B cell (primary cell): ENCODE data around the gene MCRS1. TPM values are rescaled to one million over a fixed set of nuclear protein-coding genes. Genes with fewer than 3 reads are reported as not detected.
A peak's percentile ranks its signal among the peaks of the same experiment; 100 is the strongest.

Experiments
- ATAC-seq: fragments of 200-7000 bp; cut with Tn5 transposase; one replicate; pipeline ENCODE4 v1.10.0; 2021; ENCODE audit warnings: low read depth, mild to moderate bottlenecking, moderate number of reproducible peaks, moderate library complexity
- CTCF ChIA-PET: fragments of 350-600 bp; sonication (Branson Sonifier 250); formaldehyde crosslinking; loops from one replicate; lab custom pipeline; 2021; ENCODE audit warnings: antibody characterized with exemption, inconsistent platforms; lab: Charles Lee
- POLR2A ChIA-PET: fragments of 350-600 bp; sonication (Branson Sonifier 250); formaldehyde crosslinking; loops from one replicate; lab custom pipeline; 2021; ENCODE audit warnings: antibody characterized with exemption; lab: Charles Lee
- DNase-seq: peaks from one replicate; pipeline ENCODE4 v3.0.0; 2013
- H2AFZ ChIP-seq: 2 replicates; pipeline ENCODE4 v1.6.1; 2012; ENCODE audit warnings: mild to moderate bottlenecking, low read depth, low read length; ENCODE audit not compliant: insufficient read depth, poor library complexity, severe bottlenecking
- H3K27ac ChIP-seq, 2 donors: 1 replicate in 1 of 2; 2 replicates in 1 of 2; pipeline ENCODE4 v1.5.1; 2012 to 2013; ENCODE audit warnings: low read length in 2 of 2, mild to moderate bottlenecking in 2 of 2, moderate library complexity in 1 of 2
- H3K27me3 ChIP-seq, 4 experiments: fragments of 200-600 bp in 1 of 4; sonication (generic) in 1 of 4; replicated peaks in 1 of 4; 1 replicate in 2 of 4; 2 replicates in 2 of 4; pipeline versions ENCODE4 v1.6.1 to v1.7.0; 2013 to 2016; ENCODE audit warnings: low read length in 3 of 4, mild to moderate bottlenecking in 2 of 4, mixed read lengths in 1 of 4, moderate library complexity in 1 of 4; ENCODE audit not compliant: insufficient read depth in 4 of 4, control insufficient read depth in 3 of 4; ENCODE audit errors: control extremely low read depth in 1 of 4
- H3K36me3 ChIP-seq, 2 experiments: replicated peaks in 1 of 2; 1 replicate in 1 of 2; 2 replicates in 1 of 2; pipeline versions ENCODE4 v1.6.1 to v1.7.1; 2013; ENCODE audit warnings: low read length in 1 of 2; ENCODE audit not compliant: insufficient read depth in 2 of 2, control insufficient read depth in 1 of 2; ENCODE audit errors: control extremely low read depth in 1 of 2, extremely low read depth in 1 of 2
- H3K4me1 ChIP-seq, 2 donors: fragments of 200-600 bp in 1 of 2; sonication (generic) in 1 of 2; 1 replicate in 1 of 2; 2 replicates in 1 of 2; pipeline versions ENCODE4 v1.5.1 to v1.6.1; 2013 to 2017; ENCODE audit warnings: low read length in 2 of 2; ENCODE audit not compliant: control insufficient read depth in 2 of 2, insufficient read depth in 2 of 2
- H3K4me2 ChIP-seq: replicated peaks from 2 replicates; pipeline ENCODE3; 2012; ENCODE audit warnings: mild to moderate bottlenecking, low read depth, low read length; ENCODE audit not compliant: poor library complexity, severe bottlenecking
- H3K4me3 ChIP-seq, 5 experiments: fragments of 200-600 bp in 1 of 5; sonication (generic) in 1 of 5; 1 replicate in 3 of 5; 2 replicates in 2 of 5; pipeline versions ENCODE4 v1.5.1 to v1.7.0; 2011 to 2016; ENCODE audit warnings: low read length in 4 of 5, mild to moderate bottlenecking in 4 of 5, low read depth in 2 of 5, control low read depth in 1 of 5, moderate library complexity in 1 of 5; ENCODE audit not compliant: insufficient read depth in 1 of 5; ENCODE audit errors: control extremely low read depth in 1 of 5, extremely low read depth in 1 of 5
- H3K79me2 ChIP-seq: fragments of 200-600 bp; sonication (generic); one replicate; pipeline ENCODE4 v1.6.0; 2016; ENCODE audit warnings: low read length; ENCODE audit not compliant: control insufficient read depth, insufficient read depth
- H3K9ac ChIP-seq: fragments of 200-600 bp; sonication (generic); 2 replicates; pipeline ENCODE4 v1.6.1; 2017; ENCODE audit warnings: mild to moderate bottlenecking, low read length, moderate library complexity
- H3K9me3 ChIP-seq, 3 donors: one replicate each; pipeline versions ENCODE4 v1.6.1 to v1.7.1; 2013; ENCODE audit warnings: low read length in 2 of 3; ENCODE audit not compliant: control insufficient read depth in 2 of 3, insufficient read depth in 1 of 3; ENCODE audit errors: control extremely low read depth in 1 of 3
- H4K20me1 ChIP-seq: 2 replicates; pipeline ENCODE4 v1.6.0; 2012; ENCODE audit warnings: mild to moderate bottlenecking, low read length; ENCODE audit not compliant: insufficient read depth, control insufficient read depth, poor library complexity, severe bottlenecking
- H3K27ac Mint-ChIP-seq: one replicate; pipeline ENCODE4 v1.8.0; 2021; ENCODE audit warnings: mixed read lengths
- H3K27me3 Mint-ChIP-seq: one replicate; pipeline ENCODE4 v1.8.0; 2021; ENCODE audit warnings: mixed read lengths
- H3K4me1 Mint-ChIP-seq: one replicate; pipeline ENCODE4 v1.8.0; 2021; ENCODE audit warnings: mixed read lengths
- H3K4me3 Mint-ChIP-seq: one replicate; pipeline ENCODE4 v1.8.0; 2021; ENCODE audit warnings: mixed read lengths
- H3K9me3 Mint-ChIP-seq: one replicate; pipeline ENCODE4 v1.8.0; 2022; ENCODE audit warnings: mixed read lengths; ENCODE audit not compliant: insufficient read depth
- EZH2 ChIP-seq: IDR thresholded peaks from 2 replicates; pipeline ENCODE4 v1.6.1; 2012; ENCODE audit warnings: borderline replicate concordance, low read depth, mild to moderate bottlenecking, moderate library complexity, low read length; ENCODE audit not compliant: insufficient read depth, poor library complexity, severe bottlenecking
- WGBS: methylation state at CpG from one replicate; pipeline ENCODE4 v1.1.5; 2013; ENCODE audit warnings: missing lambda C conversion rate; ENCODE audit not compliant: insufficient coverage; 5-methylcytosine and 5-hydroxymethylcytosine counted together
- intact Hi-C: fragments of 100-400 bp; cut with micrococcal nuclease; formaldehyde crosslinking; loops from one replicate; pipeline ENCODE4 v1.10.0; 2022
- polyA plus RNA-seq: library from polyadenylated mRNA; depleted of rRNA; stranded (reverse); fragments of >200 nt; gene quantifications from 2 replicates; pipeline ENCODE4 v1.2.3, GENCODE V29; 2012
- total RNA-seq, 2 donors: library from RNA; stranded (reverse); fragments of 120-200 nt in 1 of 2; gene quantifications; 1 replicate in 1 of 2; 2 replicates in 1 of 2; pipeline versions ENCODE4 v1.2.3 to v1.2.4, GENCODE V29; 2013 to 2022
- TF ChIP-seq, protein P1 (sequence below): fragments of 200-600 bp; IDR thresholded peaks from one replicate; pipeline ENCODE4 v1.8.0; 2022; ENCODE audit warnings: antibody characterized with exemption, mild to moderate bottlenecking

Gene MCRS1
- total and polyA plus RNA-seq, 2 donors (not counting 1 experiment from before 2014, with no cell fraction given) = 81.1 to 107 TPM

DNA sequence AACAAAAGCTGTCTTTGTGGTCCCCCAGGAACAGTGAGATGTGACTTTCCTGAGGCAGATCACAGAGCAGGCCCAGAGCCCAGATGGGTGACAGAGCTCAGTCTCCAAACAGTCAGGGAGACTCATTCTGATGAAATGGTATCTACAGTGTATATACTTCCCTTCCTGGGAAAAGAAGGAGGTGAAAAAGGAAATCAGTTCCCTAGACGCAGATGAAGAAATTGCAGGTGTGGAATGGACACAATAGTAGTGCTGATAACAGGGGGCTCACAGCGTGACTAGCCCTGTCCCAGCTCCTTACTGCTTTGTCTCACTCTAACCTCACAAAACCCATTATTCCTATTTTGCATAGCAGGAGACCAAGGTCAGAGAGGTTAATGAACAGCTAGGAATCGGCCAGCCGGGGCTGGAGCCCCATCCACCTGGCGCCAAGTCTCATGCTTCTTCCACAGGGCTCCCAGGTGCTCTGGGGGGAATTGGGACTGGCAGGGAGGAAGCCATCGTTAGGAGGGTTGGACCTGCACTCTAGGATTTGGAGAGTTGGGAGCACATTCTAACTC is 17.2 kb downstream of the MCRS1 start:
- intact Hi-C loops = loop anchor here (5.0 kb wide), 1 partner anchor 157 kb away; the partner anchor contains the start of gene FMNL3
- 100% methylated on average over 3 of the region's 6 CpGs for WGBS
- H3K4me3 Mint-ChIP-seq = peak overlapping the region; percentile 16

More for the DNA sequence above, 17.2 kb downstream of the MCRS1 start:
- no peak overlapping the region for H3K4me2 ChIP-seq
- peaks cover 13 to 15% of the 10 kb centered on the region in 2 donors for H3K4me1 ChIP-seq
- DNase-seq = no peak
- no peak for TF ChIP-seq EZH2
- TF ChIP-seq, protein P1, sequence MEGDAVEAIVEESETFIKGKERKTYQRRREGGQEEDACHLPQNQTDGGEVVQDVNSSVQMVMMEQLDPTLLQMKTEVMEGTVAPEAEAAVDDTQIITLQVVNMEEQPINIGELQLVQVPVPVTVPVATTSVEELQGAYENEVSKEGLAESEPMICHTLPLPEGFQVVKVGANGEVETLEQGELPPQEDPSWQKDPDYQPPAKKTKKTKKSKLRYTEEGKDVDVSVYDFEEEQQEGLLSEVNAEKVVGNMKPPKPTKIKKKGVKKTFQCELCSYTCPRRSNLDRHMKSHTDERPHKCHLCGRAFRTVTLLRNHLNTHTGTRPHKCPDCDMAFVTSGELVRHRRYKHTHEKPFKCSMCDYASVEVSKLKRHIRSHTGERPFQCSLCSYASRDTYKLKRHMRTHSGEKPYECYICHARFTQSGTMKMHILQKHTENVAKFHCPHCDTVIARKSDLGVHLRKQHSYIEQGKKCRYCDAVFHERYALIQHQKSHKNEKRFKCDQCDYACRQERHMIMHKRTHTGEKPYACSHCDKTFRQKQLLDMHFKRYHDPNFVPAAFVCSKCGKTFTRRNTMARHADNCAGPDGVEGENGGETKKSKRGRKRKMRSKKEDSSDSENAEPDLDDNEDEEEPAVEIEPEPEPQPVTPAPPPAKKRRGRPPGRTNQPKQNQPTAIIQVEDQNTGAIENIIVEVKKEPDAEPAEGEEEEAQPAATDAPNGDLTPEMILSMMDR = no peak
- ChIA-PET POLR2A (no interaction called here), CTCF (interaction anchor here (0.6 to 5.4 kb wide), 7 partner anchors 16 to 708 kb away, joined by 3 to 38 read pairs (median 3); no protein-coding TSS in a partner anchor)
- H3K9me3 ChIP-seq = no peaks in the 10 kb centered on the region
- peaks cover 24% of the 10 kb centered on the region for H3K27me3 Mint-ChIP-seq
- H3K27ac Mint-ChIP-seq = no peak overlapping the region
- H3K4me3 ChIP-seq = no peak overlapping the region
- ATAC-seq = no peak
- H3K9ac ChIP-seq = no peak overlapping the region
- peaks cover 8% of the 10 kb centered on the region for H3K4me1 Mint-ChIP-seq
- H4K20me1 ChIP-seq = no peaks in the 10 kb centered on the region
- peaks cover 0 to 41% (median 14%) of the 10 kb centered on the region in 4 experiments for H3K27me3 ChIP-seq
- H3K36me3 ChIP-seq = no peaks in the 10 kb centered on the region
- no peaks in the 10 kb centered on the region for H3K9me3 Mint-ChIP-seq
- H3K79me2 ChIP-seq = no peaks in the 10 kb centered on the region
- no peak overlapping the region for H3K27ac ChIP-seq
- H2AFZ ChIP-seq = no peak overlapping the region
